SU-DHL-6 (cell line): ENCODE measurements around the gene SLC16A12.

Source experiments
- H2AFZ ChIP-seq: fragments of 200-600 bp; sonication (generic); 2 replicates; pipeline ENCODE4 v1.6.1; 2014; ENCODE audit warnings: low read depth, mild to moderate bottlenecking, moderate library complexity, mixed read lengths, antibody characterized with exemption, low read length; ENCODE audit not compliant: severe bottlenecking
- H3F3A ChIP-seq: fragments of 200-600 bp; shearing (Covaris generic); 2 replicates; pipeline ENCODE4 v1.6.0; 2016; ENCODE audit warnings: antibody characterized with exemption, mild to moderate bottlenecking; ENCODE audit not compliant: insufficient read depth
- H3K27ac ChIP-seq: fragments of 200-600 bp; sonication (generic); 2 replicates; pipeline ENCODE4 v1.5.1; 2016; ENCODE audit warnings: low read depth, mild to moderate bottlenecking, low read length, moderate library complexity, mixed read lengths
- H3K27me3 ChIP-seq: fragments of 200-600 bp; sonication (generic), shearing (Covaris generic); 2 replicates; pipeline ENCODE4 v1.6.0; 2014; ENCODE audit warnings: mild to moderate bottlenecking, low read length
- H3K36me3 ChIP-seq: fragments of 200-600 bp; sonication (generic); 2 replicates; pipeline ENCODE4 v1.6.1; 2014; ENCODE audit warnings: mild to moderate bottlenecking, low read length, mixed read lengths
- H3K4me2 ChIP-seq: fragments of 300-600, 200-600 bp; shearing (Covaris generic), sonication (generic); 2 replicates; pipeline ENCODE4 v1.6.0; 2014; ENCODE audit warnings: low read length, low read depth, mild to moderate bottlenecking; ENCODE audit not compliant: poor library complexity, severe bottlenecking
- H3K4me3 ChIP-seq: fragments of 200-600 bp; sonication (generic); 2 replicates; pipeline ENCODE4 v1.5.1; 2014; ENCODE audit warnings: antibody characterized with exemption, low read length, mild to moderate bottlenecking, mixed read lengths; ENCODE audit not compliant: insufficient read depth, poor library complexity, severe bottlenecking
- H3K79me2 ChIP-seq: fragments of 200-600 bp; sonication (generic); 2 replicates; pipeline ENCODE4 v1.6.1; 2014; ENCODE audit warnings: mild to moderate bottlenecking, low read length, moderate library complexity; ENCODE audit not compliant: insufficient read depth
- H3K9ac ChIP-seq: fragments of 200-600 bp; sonication (generic); 2 replicates; pipeline ENCODE4 v1.7.0; 2014; ENCODE audit warnings: mild to moderate bottlenecking, low read length
- H3K9me2 ChIP-seq: fragments of 200-600 bp; sonication (generic); replicated peaks from 2 replicates; pipeline ENCODE4 v1.6.1; 2014; ENCODE audit warnings: low read length; ENCODE audit not compliant: insufficient read depth
- H3K9me3 ChIP-seq: fragments of 200-600 bp; sonication (generic); 2 replicates; pipeline ENCODE4 v1.6.1; 2014; ENCODE audit warnings: low read length, mixed read lengths; ENCODE audit not compliant: insufficient read depth
- H4K20me1 ChIP-seq: fragments of 200-600 bp; sonication (generic); 2 replicates; pipeline ENCODE4 v1.6.1; 2014; ENCODE audit warnings: low read depth, mild to moderate bottlenecking, antibody characterized with exemption, low read length, moderate library complexity, mixed read lengths
- CTCF ChIP-seq: fragments of 200-600 bp; sonication (generic); IDR thresholded peaks from one replicate; pipeline ENCODE4 v1.5.1; 2017; ENCODE audit warnings: antibody characterized with exemption, mild to moderate bottlenecking, low read length, moderate library complexity; ENCODE audit not compliant: insufficient read depth, poor library complexity, severe bottlenecking
- EZH2phosphoT487 ChIP-seq: fragments of 200-600 bp; sonication (generic), shearing (Covaris generic); conservative IDR thresholded peaks from 2 replicates; pipeline ENCODE4 v1.6.1; 2018; ENCODE audit warnings: mild to moderate bottlenecking, antibody characterized with exemption, low read length, moderate library complexity, mixed read lengths

Gene SLC16A12

GRCh38 chr10:89576696-89577095 lies 41.3 kb upstream of the SLC16A12 start:
- no peaks in the 10 kb centered on the region for H3K79me2 ChIP-seq

GRCh38 chr10:89576022-89576421 lies 40.6 kb upstream of the SLC16A12 start:
- H3K4me3 ChIP-seq: no peak overlapping the region
- TF ChIP-seq EZH2phosphoT487 (no peak), CTCF (no peak)
- no peaks in the 10 kb centered on the region for H3F3A ChIP-seq
- H2AFZ ChIP-seq: no peak overlapping the region
- H3K9ac ChIP-seq: no peak overlapping the region
- no peaks in the 10 kb centered on the region for H3K36me3 ChIP-seq
- H3K9me2 ChIP-seq: no peaks in the 10 kb centered on the region
- H3K27ac ChIP-seq: no peak overlapping the region
- H3K9me3 ChIP-seq: no peaks in the 10 kb centered on the region
- no peaks in the 10 kb centered on the region for H3K27me3 ChIP-seq
- no peak overlapping the region for H3K4me2 ChIP-seq
- H3K79me2 ChIP-seq: no peaks in the 10 kb centered on the region
- H4K20me1 ChIP-seq: no peaks in the 10 kb centered on the region

More at GRCh38 chr10:89576696-89577095, 41.3 kb upstream of the SLC16A12 start:
- Histone ChIP-seq H3K36me3 (no peaks in the 10 kb centered on the region), H3K9me3 (no peaks in the 10 kb centered on the region), H3F3A (no peaks in the 10 kb centered on the region), H3K27me3 (no peaks in the 10 kb centered on the region), H3K27ac (no peak overlapping the region), H3K4me3 (no peak overlapping the region), H3K9me2 (no peaks in the 10 kb centered on the region), H4K20me1 (no peaks in the 10 kb centered on the region), H3K9ac (no peak overlapping the region), H2AFZ (no peak overlapping the region), H3K4me2 (no peak overlapping the region)
- TF ChIP-seq CTCF (no peak), EZH2phosphoT487 (no peak)

- Histone ChIP-seq H3K79me2 (no peaks in the 10 kb centered on the region), H3K9me2 (no peaks in the 10 kb centered on the region), H3K9ac (no peak overlapping the region), H2AFZ (no peak overlapping the region), H3K27ac (no peak overlapping the region), H3K9me3 (no peaks in the 10 kb centered on the region), H3K4me3 (no peak overlapping the region), H4K20me1 (no peaks in the 10 kb centered on the region), H3F3A (no peaks in the 10 kb centered on the region), H3K36me3 (no peaks in the 10 kb centered on the region), H3K27me3 (no peaks in the 10 kb centered on the region), H3K4me2 (no peak overlapping the region)
- TF ChIP-seq EZH2phosphoT487: no peak
- no peak for TF ChIP-seq CTCF
Observed at GRCh38 chr10:89575031-89575430, 39.6 kb upstream of the SLC16A12 start.

- no peaks in the 10 kb centered on the region for H3F3A ChIP-seq
- H3K27me3 ChIP-seq: no peaks in the 10 kb centered on the region
- H3K9me2 ChIP-seq: no peaks in the 10 kb centered on the region
- H3K27ac ChIP-seq: no peak overlapping the region
- no peak overlapping the region for H3K4me2 ChIP-seq
- no peaks in the 10 kb centered on the region for H3K79me2 ChIP-seq
- H3K4me3 ChIP-seq: no peak overlapping the region
- H3K9me3 ChIP-seq: no peaks in the 10 kb centered on the region
- H2AFZ ChIP-seq: no peak overlapping the region
- H3K36me3 ChIP-seq: no peaks in the 10 kb centered on the region
- no peaks in the 10 kb centered on the region for H4K20me1 ChIP-seq
- TF ChIP-seq CTCF (no peak), EZH2phosphoT487 (no peak)
- H3K9ac ChIP-seq: no peak overlapping the region
Observed at GRCh38 chr10:89574368-89574767, 39.0 kb upstream of the SLC16A12 start.
